Endothelial cell of umbilical vein (primary cell): Measurements from ENCODE around the gene KSR1. TPM values are rescaled to one million over a fixed set of nuclear protein-coding genes. Genes with fewer than 3 reads are reported as not detected.

Source experiments
- BruUV-seq: library from RNA; stranded (reverse); fragments of 400-500 nt; replicated peaks from 2 replicates; lab custom pipeline; 2021; lab: Mats Ljungman, UMichigan
- CTCF ChIA-PET: fragments of 300-600, 350-600 bp; sonication (Branson Sonifier 250); formaldehyde crosslinking; loops from one replicate; lab custom pipeline; 2021; ENCODE audit warnings: antibody characterized with exemption, inconsistent platforms; lab: Charles Lee
- POLR2A ChIA-PET: fragments of 300-600, 350-600 bp; sonication (Branson Sonifier 250); formaldehyde crosslinking; loops from one replicate; lab custom pipeline; 2021; ENCODE audit warnings: antibody characterized with exemption, inconsistent platforms; lab: Charles Lee
- DNase-seq: peaks from one replicate; pipeline ENCODE4 v3.0.0-alpha.2; 2011; ENCODE audit warnings: low read depth, low spot score
- FAIRE-seq: peaks from 2 replicates; lab custom pipeline; 2011; peaks lifted over from hg19 to GRCh38; lab: Jason Lieb, UNC
- H2AFZ ChIP-seq: 2 replicates; pipeline ENCODE4 v1.6.0; 2012; ENCODE audit warnings: low read depth, low read length, control low read depth, inconsistent platforms
- H3K27ac ChIP-seq: 2 replicates; pipeline ENCODE4 v1.5.1; 2011; ENCODE audit warnings: low read depth, mild to moderate bottlenecking, control low read depth, low read length, moderate library complexity; ENCODE audit not compliant: insufficient read depth
- H3K27me3 ChIP-seq, 2 experiments: 2 replicates each; pipeline versions ENCODE4 v1.6.0 to v1.6.1; 2011; ENCODE audit warnings: low read length in 2 of 2, mixed read lengths in 1 of 2; ENCODE audit not compliant: control insufficient read depth in 2 of 2, insufficient read depth in 2 of 2
- H3K36me3 ChIP-seq, 2 experiments: 2 replicates in 1 of 2; 3 replicates in 1 of 2; pipeline ENCODE4 v1.5.1; 2011; ENCODE audit warnings: low read length in 2 of 2, mild to moderate bottlenecking in 1 of 2, moderate library complexity in 1 of 2; ENCODE audit not compliant: control insufficient read depth in 2 of 2, insufficient read depth in 2 of 2; ENCODE audit errors: extremely low read depth in 1 of 2
- H3K4me1 ChIP-seq: 3 replicates; pipeline ENCODE4 v1.5.1; 2011; ENCODE audit warnings: mild to moderate bottlenecking, low read length; ENCODE audit not compliant: control insufficient read depth, insufficient read depth; ENCODE audit errors: extremely low read depth
- H3K4me2 ChIP-seq: 2 replicates; pipeline ENCODE4 v1.6.1; 2011; ENCODE audit warnings: low read length, control low read depth, mixed read lengths; ENCODE audit not compliant: insufficient read depth
- H3K4me3 ChIP-seq, 3 experiments: fragments of 200-600 bp in 1 of 3; sonication (generic), shearing (Covaris generic) in 1 of 3; replicated peaks in 1 of 3; 2 replicates each; pipeline ENCODE4 v1.5.1; 2011 to 2016; ENCODE audit warnings: control low read depth in 3 of 3, low read length in 3 of 3, mild to moderate bottlenecking in 2 of 3, inconsistent platforms in 1 of 3, low read depth in 1 of 3, moderate library complexity in 1 of 3; ENCODE audit not compliant: insufficient read depth in 1 of 3
- H3K79me2 ChIP-seq: 2 replicates; pipeline ENCODE4 v1.6.0; 2012; ENCODE audit warnings: low read length, inconsistent platforms; ENCODE audit not compliant: control insufficient read depth, insufficient read depth
- H3K9ac ChIP-seq: replicated peaks from 2 replicates; pipeline ENCODE3; 2011; ENCODE audit warnings: low read length, control low read depth; ENCODE audit not compliant: insufficient read depth; ENCODE audit errors: extremely low read depth
- H3K9me1 ChIP-seq: replicated peaks from 3 replicates; pipeline ENCODE4 v1.6.0; 2011; ENCODE audit warnings: mild to moderate bottlenecking, low read length; ENCODE audit not compliant: control insufficient read depth, insufficient read depth; ENCODE audit errors: extremely low read depth
- H3K9me3 ChIP-seq: replicated peaks from 2 replicates; pipeline ENCODE4 v1.5.1; 2012; ENCODE audit warnings: low read length, inconsistent platforms; ENCODE audit not compliant: control insufficient read depth, insufficient read depth
- H4K20me1 ChIP-seq: replicated peaks from 2 replicates; pipeline ENCODE3; 2011; ENCODE audit warnings: mild to moderate bottlenecking, low read length; ENCODE audit not compliant: control insufficient read depth, insufficient read depth; ENCODE audit errors: extremely low read depth
- CTCF ChIP-seq, 2 donors: IDR thresholded peaks; 1 replicate in 1 of 2; 2 replicates in 1 of 2; pipeline ENCODE4 v1.5.1; 2011; ENCODE audit warnings: low read length in 2 of 2, mild to moderate bottlenecking in 2 of 2, moderate library complexity in 2 of 2, control low read depth in 1 of 2, inconsistent platforms in 1 of 2, low read depth in 1 of 2; ENCODE audit not compliant: insufficient read depth in 1 of 2; ENCODE audit errors: extremely low read depth in 1 of 2
- EZH2 ChIP-seq: IDR thresholded peaks from 2 replicates; pipeline ENCODE4 v1.6.1; 2012; ENCODE audit warnings: borderline replicate concordance, low read depth, mild to moderate bottlenecking, moderate library complexity, low read length, inconsistent platforms; ENCODE audit not compliant: severe bottlenecking
- FOS ChIP-seq: IDR thresholded peaks from 2 replicates; pipeline ENCODE4 v1.6.1; 2011; ENCODE audit warnings: mild to moderate bottlenecking, low read length, moderate library complexity, borderline replicate concordance; ENCODE audit not compliant: insufficient read depth
- GATA2 ChIP-seq: IDR thresholded peaks from 2 replicates; pipeline ENCODE4 v1.7.0; 2011; ENCODE audit warnings: low read depth, mild to moderate bottlenecking, moderate library complexity, mixed read lengths, low read length; ENCODE audit not compliant: insufficient read length, insufficient read depth
- JUN ChIP-seq: IDR thresholded peaks from 2 replicates; pipeline ENCODE4 v1.6.1; 2011; ENCODE audit warnings: borderline replicate concordance, low read depth; ENCODE audit not compliant: insufficient read length, insufficient read depth
- MAX ChIP-seq: IDR thresholded peaks from 2 replicates; pipeline ENCODE4 v1.6.1; 2011; ENCODE audit not compliant: insufficient read depth, insufficient read length
- MYC ChIP-seq: IDR thresholded peaks from one replicate; pipeline ENCODE4 v1.6.1; 2011; ENCODE audit warnings: mild to moderate bottlenecking, low read depth, low read length
- POLR2A ChIP-seq: IDR thresholded peaks from 2 replicates; pipeline ENCODE4 v1.6.1; 2012; ENCODE audit warnings: low read depth, mild to moderate bottlenecking, control low read depth, low read length
- POLR2AphosphoS5 ChIP-seq: IDR thresholded peaks from 2 replicates; pipeline ENCODE4 v1.6.1; 2012; ENCODE audit warnings: low read depth, mild to moderate bottlenecking, control low read depth, low read length, moderate library complexity; ENCODE audit not compliant: insufficient read depth
- dilution Hi-C: fragments of 300-500 bp; cut with MboI; formaldehyde crosslinking; loops from one replicate; pipeline ENCODE4 v1.15.0; 2019; ENCODE audit warnings: low sequenced_read_pairs; ENCODE audit not compliant: extremely low pct_ligation_motif_present
- intact Hi-C: fragments of 100-400 bp; cut with micrococcal nuclease; formaldehyde crosslinking; loops from one replicate; pipeline ENCODE4 v1.10.0; 2022
- polyA plus RNA-seq, 4 experiments: library from polyadenylated mRNA; depleted of rRNA in 3 of 4; stranded (reverse) in 3 of 4; unstranded in 1 of 4; fragments of >200 nt; gene quantifications; 2 replicates each; pipeline versions ENCODE4 v1.2.1 to v1.2.3, GENCODE V29; 2011 to 2012; ENCODE audit warnings: missing spikeins in 1 of 4
- total RNA-seq: library from RNA; stranded (reverse); gene quantifications from 2 replicates; pipeline ENCODE4 v1.2.3, GENCODE V29; 2021

KSR1 gene
- total and polyA plus RNA-seq, 2 donors (not counting 3 experiments of a cell fraction or from before 2014, with no cell fraction given), result 35.4 to 80.2 TPM

GRCh38 chr17:27659683-27660082 is 203.4 kb downstream of the KSR1 start:
- H3K4me2 ChIP-seq, result no peak overlapping the region
- dilution Hi-C loops, result no loop called here
- no peak overlapping the region for H3K27ac ChIP-seq
- H3K9me3 ChIP-seq, result no peaks in the 10 kb centered on the region
- DNase-seq (no peak), FAIRE-seq (no peak)
- no peaks in the 10 kb centered on the region for H3K27me3 ChIP-seq
- no peaks in the 10 kb centered on the region for H3K9me1 ChIP-seq
- POLR2A ChIA-PET, result no interaction called here
- intact Hi-C loops, result no loop called here
- H3K4me3 ChIP-seq, result no peak overlapping the region
- no TSS peak for BruUV-seq
- CTCF ChIA-PET, result no interaction called here
- TF ChIP-seq FOS, result no peak
- no peak for TF ChIP-seq EZH2
- TF ChIP-seq MAX, result no peak
- TF ChIP-seq POLR2AphosphoS5, result no peak
- no peak for TF ChIP-seq MYC
- TF ChIP-seq JUN, result no peak
- no peak for TF ChIP-seq CTCF (IDR thresholded peaks at IDR 0.05; ENCODE audit: extremely low read depth in 1 of 2, insufficient read depth in 1 of 2, low read depth in 1 of 2, low read length in 2 of 2)
- TF ChIP-seq GATA2, result no peak
- TF ChIP-seq POLR2A, result no peak
- H3K36me3 ChIP-seq, result no peaks in the 10 kb centered on the region
- no peaks in the 10 kb centered on the region for H4K20me1 ChIP-seq
- H3K79me2 ChIP-seq, result no peaks in the 10 kb centered on the region
- no peak overlapping the region for H2AFZ ChIP-seq
- H3K4me1 ChIP-seq, result no peaks in the 10 kb centered on the region
- H3K9ac ChIP-seq, result no peak overlapping the region
